GM18861 (cell line): ENCODE results near the gene TBC1D5.

Experiments
- ATAC-seq: cut with Tn5 transposase; IDR thresholded peaks from one replicate; pipeline ENCODE4 v1.9.1; 2021; ENCODE audit not compliant: unreplicated experiment

The TBC1D5 gene

GRCh38 chr3:17190353-17191078 lies 551.9 kb downstream of the TBC1D5 start:
- no peak for ATAC-seq

GRCh38 chr3:17188378-17188777 lies 554.1 kb downstream of the TBC1D5 start:
- ATAC-seq = no peak

- no peak for ATAC-seq
Measured at GRCh38 chr3:17187589-17188184, 554.7 kb downstream of the TBC1D5 start.

- no peak for ATAC-seq
Measured at GRCh38 chr3:17183951-17184550, 558.4 kb downstream of the TBC1D5 start.

GRCh38 chr3:17182166-17182565 lies 560.3 kb downstream of the TBC1D5 start:
- peak; percentile 51 for ATAC-seq

- ATAC-seq = no peak
Measured at GRCh38 chr3:17181413-17181907, 561.0 kb downstream of the TBC1D5 start.

GRCh38 chr3:17179381-17180205 lies 562.8 kb downstream of the TBC1D5 start:
- ATAC-seq = peak; percentile 63

GRCh38 chr3:17176757-17177156 lies 565.7 kb downstream of the TBC1D5 start:
- ATAC-seq = no peak

- no peak for ATAC-seq
Measured at GRCh38 chr3:17175187-17175807, 567.1 kb downstream of the TBC1D5 start.

- no peak for ATAC-seq
Measured at GRCh38 chr3:17166369-17166768, 576.1 kb downstream of the TBC1D5 start.

GRCh38 chr3:17162116-17162515 lies 580.3 kb downstream of the TBC1D5 start:
- ATAC-seq = no peak

GRCh38 chr3:17160597-17160996 lies 581.8 kb downstream of the TBC1D5 start:
- ATAC-seq = no peak

- no peak for ATAC-seq
Measured at GRCh38 chr3:17158941-17159682, 583.3 kb downstream of the TBC1D5 start.

GRCh38 chr3:17157713-17158112 lies 584.7 kb downstream of the TBC1D5 start:
- no peak for ATAC-seq

GRCh38 chr3:17156864-17157263 lies 585.6 kb downstream of the TBC1D5 start:
- no peak for ATAC-seq

GRCh38 chr3:17155951-17156350 lies 586.5 kb downstream of the TBC1D5 start:
- ATAC-seq = no peak

- ATAC-seq = no peak
Measured at GRCh38 chr3:17154941-17155340, 587.5 kb downstream of the TBC1D5 start.

- no peak for ATAC-seq
Measured at GRCh38 chr3:17154221-17154620, 588.2 kb downstream of the TBC1D5 start.

- ATAC-seq = no peak
Measured at GRCh38 chr3:17153209-17153608, 589.2 kb downstream of the TBC1D5 start.
